Left ventricle myocardium inferior (tissue), 1 donor: Measurements from ENCODE around the gene STK40. TPM values are rescaled to one million over a fixed set of nuclear protein-coding genes. Genes with fewer than 3 reads are reported as not detected.

Experiments used
- DNase-seq: peaks from one replicate; pipeline ENCODE4 v3.0.0-alpha.2; 2020
- H3K27ac ChIP-seq: fragments of 200-600 bp; replicated peaks from 2 replicates; pipeline ENCODE4 v1.8.0; 2021
- H3K27me3 ChIP-seq: fragments of 200-600 bp; 2 replicates; pipeline ENCODE4 v1.8.0; 2021; ENCODE audit warnings: low read depth
- H3K36me3 ChIP-seq: fragments of 200-600 bp; 2 replicates; pipeline ENCODE4 v1.8.0; 2021
- H3K4me1 ChIP-seq: fragments of 200-600 bp; 2 replicates; pipeline ENCODE4 v1.8.0; 2021
- H3K4me3 ChIP-seq: fragments of 200-600 bp; 2 replicates; pipeline ENCODE4 v1.8.0; 2021; ENCODE audit warnings: mild to moderate bottlenecking, moderate library complexity
- H3K9me3 ChIP-seq: fragments of 200-600 bp; replicated peaks from 2 replicates; pipeline ENCODE4 v1.8.0; 2021
- CTCF ChIP-seq: fragments of 200-600 bp; IDR thresholded peaks from 2 replicates; pipeline ENCODE4 v1.8.0; 2021; ENCODE audit warnings: antibody characterized with exemption, mild to moderate bottlenecking, borderline replicate concordance
- intact Hi-C: fragments of 100-400 bp; cut with micrococcal nuclease; formaldehyde crosslinking; loops from one replicate; pipeline ENCODE4 v1.11.0; 2022
- total RNA-seq: library from RNA; stranded (reverse); fragmentation: NEBNext Ultra II Directional; extraction: Animal tissue kit (Norgen Biotek cat#: 25700); gene quantifications from one replicate; pipeline ENCODE4 v1.2.1, GENCODE V29; 2021
- donor health status: DM: no; HTN: yes; CAD: no; lungs with severe emphysema.

Gene STK40
- total RNA-seq, 1 donor from 2014 or later: 69.8 TPM

- TF ChIP-seq CTCF: no peak
- Histone ChIP-seq H3K36me3 (no peaks in the 10 kb centered on the region), H3K9me3 (no peaks in the 10 kb centered on the region), H3K4me1 (peaks cover 21% of the 10 kb centered on the region), H3K4me3 (no peak overlapping the region), H3K27me3 (no peaks in the 10 kb centered on the region), H3K27ac (no peak overlapping the region)
- DNase-seq: no peak
- intact Hi-C loops: no loop called here
Observed at GRCh38 chr1:36330940-36331339, 54.8 kb downstream of the STK40 start.

GRCh38 chr1:36329817-36330216 is 55.9 kb downstream of the STK40 start:
- Histone ChIP-seq H3K27ac (no peak overlapping the region), H3K4me3 (no peak overlapping the region), H3K36me3 (no peaks in the 10 kb centered on the region), H3K27me3 (no peaks in the 10 kb centered on the region), H3K9me3 (no peaks in the 10 kb centered on the region), H3K4me1 (peaks cover 23% of the 10 kb centered on the region)
- no peak for TF ChIP-seq CTCF
- DNase-seq: no peak
- intact Hi-C loops: no loop called here

- Histone ChIP-seq H3K4me3 (no peak overlapping the region), H3K27ac (peak overlapping the region; percentile 30), H3K9me3 (no peaks in the 10 kb centered on the region), H3K4me1 (peaks cover 34% of the 10 kb centered on the region), H3K36me3 (no peaks in the 10 kb centered on the region), H3K27me3 (no peaks in the 10 kb centered on the region)
- intact Hi-C loops: no loop called here
- no peak for DNase-seq
- TF ChIP-seq CTCF: no peak
Observed at GRCh38 chr1:36328713-36329112, 57.0 kb downstream of the STK40 start.

- Histone ChIP-seq H3K27me3 (no peaks in the 10 kb centered on the region), H3K9me3 (no peaks in the 10 kb centered on the region), H3K27ac (peak overlapping the region; percentile 30), H3K4me1 (peaks cover 38% of the 10 kb centered on the region), H3K4me3 (no peak overlapping the region), H3K36me3 (no peaks in the 10 kb centered on the region)
- TF ChIP-seq CTCF: no peak
- intact Hi-C loops: no loop called here
- DNase-seq: no peak
Observed at GRCh38 chr1:36328088-36328480, 57.6 kb downstream of the STK40 start.

GRCh38 chr1:36327421-36328087 is 58.2 kb downstream of the STK40 start:
- intact Hi-C loops: no loop called here
- no peak for DNase-seq
- H3K4me1 ChIP-seq: peaks cover 44% of the 10 kb centered on the region
- H3K27me3 ChIP-seq: no peaks in the 10 kb centered on the region
- H3K36me3 ChIP-seq: no peaks in the 10 kb centered on the region
- H3K4me3 ChIP-seq: no peak overlapping the region
- no peak for TF ChIP-seq CTCF
- H3K27ac ChIP-seq: no peak overlapping the region
- no peaks in the 10 kb centered on the region for H3K9me3 ChIP-seq

- Histone ChIP-seq H3K36me3 (no peaks in the 10 kb centered on the region), H3K27me3 (no peaks in the 10 kb centered on the region), H3K4me1 (peaks cover 54% of the 10 kb centered on the region), H3K27ac (no peak overlapping the region), H3K9me3 (no peaks in the 10 kb centered on the region), H3K4me3 (no peak overlapping the region)
- intact Hi-C loops: no loop called here
- no peak for TF ChIP-seq CTCF
- DNase-seq: no peak
Observed at GRCh38 chr1:36326499-36326898, 59.2 kb downstream of the STK40 start.
